HepG2 (cell line): ENCODE results near the gene SDE2. TPM values are rescaled to one million over a fixed set of nuclear protein-coding genes. Genes with fewer than 3 reads are reported as not detected.

Experiments used
- AGO1 ChIP-seq: fragments of 200-400 bp; formaldehyde crosslinking; IDR thresholded peaks from 2 replicates; pipeline ENCODE4 v1.6.1; 2017; ENCODE audit warnings: mild to moderate bottlenecking, low read depth, low read length, moderate library complexity; ENCODE audit not compliant: poor library complexity, severe bottlenecking
- DR1 ChIP-seq: sonication (generic); formaldehyde crosslinking; IDR thresholded peaks from 2 replicates; pipeline ENCODE4 v1.8.0; 2021; ENCODE audit warnings: mild to moderate bottlenecking, missing genetic modification reagents, inconsistent platforms
- ELF3 ChIP-seq: IDR thresholded peaks from 2 replicates; pipeline ENCODE4 v1.6.1; 2016; ENCODE audit warnings: missing genetic modification reagents, missing compliant biosample characterization
- ETS1 ChIP-seq: sonication (generic); formaldehyde crosslinking; IDR thresholded peaks from 2 replicates; pipeline ENCODE4 v1.4.0; 2020; ENCODE audit warnings: missing genetic modification reagents
- FOXP1 ChIP-seq, 2 experiments: fragments of 450-650 bp in 1 of 2; IDR thresholded peaks; 2 replicates each; pipeline ENCODE4 v1.6.1; 2017 to 2018; ENCODE audit warnings: antibody characterized with exemption in 1 of 2
- GATA4 ChIP-seq: sonication (generic); IDR thresholded peaks from 2 replicates; pipeline ENCODE4 v1.6.1; 2016; ENCODE audit warnings: antibody characterized with exemption, low read depth, borderline replicate concordance
- HOXA9 ChIP-seq: sonication (generic); formaldehyde crosslinking; IDR thresholded peaks from 2 replicates; pipeline ENCODE4 v1.8.1; 2022; ENCODE audit warnings: missing genetic modification reagents, mild to moderate bottlenecking, moderate library complexity, borderline replicate concordance
- PAF1 ChIP-seq: IDR thresholded peaks from 2 replicates; pipeline ENCODE4 v1.6.1; 2016; ENCODE audit warnings: missing genetic modification reagents, missing compliant biosample characterization
- RAD21 ChIP-seq: fragments of 450-650 bp; formaldehyde crosslinking; IDR thresholded peaks from 2 replicates; pipeline ENCODE4 v1.5.0; 2020; ENCODE audit warnings: mild to moderate bottlenecking
- SIX1 ChIP-seq: sonication (generic); formaldehyde crosslinking; IDR thresholded peaks from 2 replicates; pipeline ENCODE4 v1.4.0; 2020; ENCODE audit warnings: missing genetic modification reagents, borderline replicate concordance
- SOX5 ChIP-seq: IDR thresholded peaks from 2 replicates; pipeline ENCODE4 v1.6.1; 2016; ENCODE audit warnings: borderline replicate concordance
- TAF15 ChIP-seq: fragments of 200-400 bp; formaldehyde crosslinking; IDR thresholded peaks from one replicate; pipeline ENCODE4 v1.6.1; 2018; ENCODE audit warnings: mild to moderate bottlenecking, low read depth, low read length; ENCODE audit not compliant: poor library complexity, severe bottlenecking
- ZNF331 ChIP-seq: sonication (generic); formaldehyde crosslinking; IDR thresholded peaks from 2 replicates; pipeline ENCODE4 v1.4.0; 2020; ENCODE audit warnings: missing genetic modification reagents
- ZNF343 ChIP-seq: sonication (generic); formaldehyde crosslinking; IDR thresholded peaks from 2 replicates; pipeline ENCODE4 v1.4.0; 2020; ENCODE audit warnings: mild to moderate bottlenecking, missing genetic modification reagents
- ZNF382 ChIP-seq: sonication (generic); formaldehyde crosslinking; IDR thresholded peaks from 2 replicates; pipeline ENCODE4 v1.5.0; 2020; ENCODE audit warnings: missing genetic modification reagents, mild to moderate bottlenecking, borderline replicate concordance
- ZNF556 ChIP-seq: sonication (generic); formaldehyde crosslinking; IDR thresholded peaks from 2 replicates; pipeline ENCODE4 v1.4.0; 2020; ENCODE audit warnings: mild to moderate bottlenecking, missing genetic modification reagents, borderline replicate concordance
- ZNF672 ChIP-seq: sonication (generic); formaldehyde crosslinking; IDR thresholded peaks from 2 replicates; pipeline ENCODE4 v1.8.1; 2022; ENCODE audit warnings: missing genetic modification reagents
- ZNF792 ChIP-seq: IDR thresholded peaks from 2 replicates; pipeline ENCODE4 v1.6.1; 2016
- ZSCAN12 ChIP-seq: sonication (generic); formaldehyde crosslinking; IDR thresholded peaks from 2 replicates; pipeline ENCODE4 v1.9.0; 2021; ENCODE audit warnings: mild to moderate bottlenecking, missing genetic modification reagents
- polyA plus RNA-seq, 8 experiments: library from polyadenylated mRNA; depleted of rRNA in 3 of 8; stranded (reverse) in 7 of 8; unstranded in 1 of 8; fragments of >200 nt; fragmentation: Illumina TruSeq in 4 of 8; extraction: Trizol in 4 of 8; gene quantifications; 2 replicates each; pipeline versions ENCODE4 v1.2.1 to v1.2.3, GENCODE V29; 2011 to 2016; ENCODE audit warnings: low read depth in 4 of 8, missing spikeins in 1 of 8, mixed read lengths in 1 of 8; ENCODE audit not compliant: insufficient read depth in 1 of 8
- total RNA-seq, 5 experiments: library from RNA; depleted of rRNA; stranded (reverse); fragments of >200 nt; fragmentation: Illumina TruSeq; extraction: Trizol; gene quantifications; 2 replicates each; pipeline ENCODE4 v1.2.3, GENCODE V29; 2016; ENCODE audit warnings: low read depth in 1 of 5
- TF ChIP-seq, protein P1 (sequence below): sonication (generic); formaldehyde crosslinking; IDR thresholded peaks from 2 replicates; pipeline ENCODE4 v1.9.0; 2021; ENCODE audit warnings: mild to moderate bottlenecking, missing genetic modification reagents
- TF ChIP-seq, protein P2 (sequence below): sonication (generic); formaldehyde crosslinking; IDR thresholded peaks from 2 replicates; pipeline ENCODE4 v1.5.1; 2020; ENCODE audit warnings: mild to moderate bottlenecking, missing genetic modification reagents, moderate library complexity

The SDE2 gene
- total and polyA plus RNA-seq, 2 of the 13 experiments (the other 11 are each of a cell fraction or from before 2014, with no cell fraction given): 10.8 to 19.6 TPM

DNA sequence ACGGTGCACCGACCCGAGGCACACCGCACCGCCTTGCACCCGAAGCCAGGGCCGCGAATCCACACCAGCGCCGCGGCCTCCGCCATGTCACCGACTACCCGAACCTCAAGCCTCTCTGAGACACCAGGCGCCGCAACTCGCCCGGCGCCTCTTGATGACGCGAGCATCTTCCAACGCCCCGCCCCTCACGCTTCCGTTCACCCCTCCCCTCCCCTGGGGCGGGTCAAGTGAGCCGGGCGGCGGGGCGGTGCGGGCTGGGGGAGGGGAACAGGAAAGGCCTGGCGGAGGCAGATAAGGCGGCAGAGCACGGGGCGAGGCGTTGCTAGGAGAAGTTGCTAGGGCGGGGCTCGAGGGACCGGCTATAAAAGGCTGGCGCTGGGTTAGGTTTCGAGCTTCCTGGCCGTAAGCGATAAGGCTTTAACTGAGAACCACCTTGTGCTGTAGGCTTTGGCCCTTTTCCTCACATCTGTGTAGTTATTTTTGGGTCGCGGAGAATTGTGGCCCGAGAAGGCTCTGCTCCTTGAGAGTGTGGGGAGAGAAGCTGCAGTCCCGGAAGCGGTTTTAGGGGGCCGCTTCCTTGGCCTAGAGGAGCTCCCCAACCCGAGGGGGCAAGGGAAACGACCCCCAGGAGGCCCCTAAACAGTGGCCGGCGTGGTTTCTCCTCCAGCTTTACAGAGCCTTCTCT lies at the start of gene SDE2 (continued):
- TF ChIP-seq, protein P1, sequence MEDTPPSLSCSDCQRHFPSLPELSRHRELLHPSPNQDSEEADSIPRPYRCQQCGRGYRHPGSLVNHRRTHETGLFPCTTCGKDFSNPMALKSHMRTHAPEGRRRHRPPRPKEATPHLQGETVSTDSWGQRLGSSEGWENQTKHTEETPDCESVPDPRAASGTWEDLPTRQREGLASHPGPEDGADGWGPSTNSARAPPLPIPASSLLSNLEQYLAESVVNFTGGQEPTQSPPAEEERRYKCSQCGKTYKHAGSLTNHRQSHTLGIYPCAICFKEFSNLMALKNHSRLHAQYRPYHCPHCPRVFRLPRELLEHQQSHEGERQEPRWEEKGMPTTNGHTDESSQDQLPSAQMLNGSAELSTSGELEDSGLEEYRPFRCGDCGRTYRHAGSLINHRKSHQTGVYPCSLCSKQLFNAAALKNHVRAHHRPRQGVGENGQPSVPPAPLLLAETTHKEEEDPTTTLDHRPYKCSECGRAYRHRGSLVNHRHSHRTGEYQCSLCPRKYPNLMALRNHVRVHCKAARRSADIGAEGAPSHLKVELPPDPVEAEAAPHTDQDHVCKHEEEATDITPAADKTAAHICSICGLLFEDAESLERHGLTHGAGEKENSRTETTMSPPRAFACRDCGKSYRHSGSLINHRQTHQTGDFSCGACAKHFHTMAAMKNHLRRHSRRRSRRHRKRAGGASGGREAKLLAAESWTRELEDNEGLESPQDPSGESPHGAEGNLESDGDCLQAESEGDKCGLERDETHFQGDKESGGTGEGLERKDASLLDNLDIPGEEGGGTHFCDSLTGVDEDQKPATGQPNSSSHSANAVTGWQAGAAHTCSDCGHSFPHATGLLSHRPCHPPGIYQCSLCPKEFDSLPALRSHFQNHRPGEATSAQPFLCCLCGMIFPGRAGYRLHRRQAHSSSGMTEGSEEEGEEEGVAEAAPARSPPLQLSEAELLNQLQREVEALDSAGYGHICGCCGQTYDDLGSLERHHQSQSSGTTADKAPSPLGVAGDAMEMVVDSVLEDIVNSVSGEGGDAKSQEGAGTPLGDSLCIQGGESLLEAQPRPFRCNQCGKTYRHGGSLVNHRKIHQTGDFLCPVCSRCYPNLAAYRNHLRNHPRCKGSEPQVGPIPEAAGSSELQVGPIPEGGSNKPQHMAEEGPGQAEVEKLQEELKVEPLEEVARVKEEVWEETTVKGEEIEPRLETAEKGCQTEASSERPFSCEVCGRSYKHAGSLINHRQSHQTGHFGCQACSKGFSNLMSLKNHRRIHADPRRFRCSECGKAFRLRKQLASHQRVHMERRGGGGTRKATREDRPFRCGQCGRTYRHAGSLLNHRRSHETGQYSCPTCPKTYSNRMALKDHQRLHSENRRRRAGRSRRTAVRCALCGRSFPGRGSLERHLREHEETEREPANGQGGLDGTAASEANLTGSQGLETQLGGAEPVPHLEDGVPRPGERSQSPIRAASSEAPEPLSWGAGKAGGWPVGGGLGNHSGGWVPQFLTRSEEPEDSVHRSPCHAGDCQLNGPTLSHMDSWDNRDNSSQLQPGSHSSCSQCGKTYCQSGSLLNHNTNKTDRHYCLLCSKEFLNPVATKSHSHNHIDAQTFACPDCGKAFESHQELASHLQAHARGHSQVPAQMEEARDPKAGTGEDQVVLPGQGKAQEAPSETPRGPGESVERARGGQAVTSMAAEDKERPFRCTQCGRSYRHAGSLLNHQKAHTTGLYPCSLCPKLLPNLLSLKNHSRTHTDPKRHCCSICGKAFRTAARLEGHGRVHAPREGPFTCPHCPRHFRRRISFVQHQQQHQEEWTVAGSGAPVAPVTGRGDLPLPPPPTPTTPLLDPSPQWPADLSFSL (CRISPR knock-in tag): no peak
- TF ChIP-seq ETS1 (CRISPR knock-in tag) (no peak), SIX1 (CRISPR knock-in tag) (0 out of 2 replicates have a peak, but pooled peaks have one; percentile 20), TAF15 (no peak), ZNF331 (peak; percentile 3; the same call in 1 of the 2 replicates), ELF3 (CRISPR knock-in tag) (peak; percentile 75; the same call in 1 of the 2 replicates), FOXP1 (IDR thresholded peaks at IDR 0.05) (no peak), FOXP1 (CRISPR knock-in tag; IDR thresholded peaks at IDR 0.05) (no peak), ZNF343 (0 out of 2 replicates have a peak, but pooled peaks have one; percentile 12), ZNF556 (CRISPR knock-in tag) (no peak; the same call in 1 of the 2 replicates), RAD21 (no peak), ZNF382 (CRISPR knock-in tag) (no peak), SOX5 (CRISPR knock-in tag) (peak; percentile 32; the same call in 1 of the 2 replicates), PAF1 (no peak), DR1 (CRISPR knock-in tag) (peak; percentile 96), GATA4 (peak; percentile 74), HOXA9 (CRISPR knock-in tag) (no peak), ZNF672 (CRISPR knock-in tag) (no peak), ZNF792 (CRISPR knock-in tag) (0 out of 2 replicates have a peak, but pooled peaks have one; percentile 25), AGO1 (peak; percentile 72), ZSCAN12 (CRISPR knock-in tag) (no peak)
- TF ChIP-seq, protein P2, sequence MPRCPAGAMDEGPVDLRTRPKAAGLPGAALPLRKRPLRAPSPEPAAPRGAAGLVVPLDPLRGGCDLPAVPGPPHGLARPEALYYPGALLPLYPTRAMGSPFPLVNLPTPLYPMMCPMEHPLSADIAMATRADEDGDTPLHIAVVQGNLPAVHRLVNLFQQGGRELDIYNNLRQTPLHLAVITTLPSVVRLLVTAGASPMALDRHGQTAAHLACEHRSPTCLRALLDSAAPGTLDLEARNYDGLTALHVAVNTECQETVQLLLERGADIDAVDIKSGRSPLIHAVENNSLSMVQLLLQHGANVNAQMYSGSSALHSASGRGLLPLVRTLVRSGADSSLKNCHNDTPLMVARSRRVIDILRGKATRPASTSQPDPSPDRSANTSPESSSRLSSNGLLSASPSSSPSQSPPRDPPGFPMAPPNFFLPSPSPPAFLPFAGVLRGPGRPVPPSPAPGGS (CRISPR knock-in tag): no peak
